SKM-1 treated with dmso at 0.1 percent for 144 hours (cell line): ENCODE data around the gene EEF2K.
A peak's percentile ranks its signal among the peaks of the same experiment; 100 is the strongest.

Source experiments
- DNase-seq: peaks from one replicate; lab custom pipeline; 2025; ENCODE audit not compliant: unreplicated experiment; lab: John Stamatoyannopoulos, UW

EEF2K gene

DNA sequence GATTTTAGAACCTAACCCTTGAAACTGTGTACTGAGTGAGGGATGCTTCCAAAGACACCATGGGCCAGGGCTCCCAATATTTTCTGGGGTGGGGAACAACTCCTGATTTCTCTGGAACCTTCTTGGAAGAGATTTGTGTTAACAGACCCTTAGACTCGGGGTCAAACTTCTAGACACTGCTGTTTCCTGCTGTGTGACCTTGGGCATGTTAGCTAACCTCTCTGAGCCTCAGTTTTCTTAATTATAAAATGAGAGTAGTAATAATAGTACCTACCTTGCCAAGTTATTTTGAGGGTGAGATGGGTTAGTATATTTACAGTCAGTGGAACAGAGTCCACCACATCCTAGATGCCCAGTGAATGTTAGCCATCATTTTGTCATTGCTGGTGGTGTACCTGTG lies 109.9 kb downstream of the EEF2K start:
- DNase-seq, result no peak

DNA sequence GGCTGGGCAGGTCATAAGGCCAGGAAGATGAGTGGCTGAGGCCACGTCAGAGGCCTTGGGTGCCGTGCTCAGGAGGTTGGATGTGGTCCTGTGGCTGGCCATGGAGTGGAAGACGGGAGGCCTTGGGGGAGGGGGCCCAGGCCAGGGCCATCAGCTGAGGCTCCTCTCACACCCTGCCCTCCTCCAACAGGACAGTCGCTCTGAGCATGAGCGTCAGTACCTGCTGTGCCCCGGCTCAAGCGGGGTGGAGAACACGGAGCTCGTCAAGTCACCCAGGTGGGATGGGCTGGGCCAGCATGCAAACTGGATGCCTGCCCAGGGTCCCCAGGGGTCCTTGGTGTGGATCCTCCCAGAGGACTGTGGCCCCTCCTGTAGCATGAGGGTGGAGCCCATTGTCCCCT lies 110.3 kb downstream of the EEF2K start:
- no peak for DNase-seq

DNA sequence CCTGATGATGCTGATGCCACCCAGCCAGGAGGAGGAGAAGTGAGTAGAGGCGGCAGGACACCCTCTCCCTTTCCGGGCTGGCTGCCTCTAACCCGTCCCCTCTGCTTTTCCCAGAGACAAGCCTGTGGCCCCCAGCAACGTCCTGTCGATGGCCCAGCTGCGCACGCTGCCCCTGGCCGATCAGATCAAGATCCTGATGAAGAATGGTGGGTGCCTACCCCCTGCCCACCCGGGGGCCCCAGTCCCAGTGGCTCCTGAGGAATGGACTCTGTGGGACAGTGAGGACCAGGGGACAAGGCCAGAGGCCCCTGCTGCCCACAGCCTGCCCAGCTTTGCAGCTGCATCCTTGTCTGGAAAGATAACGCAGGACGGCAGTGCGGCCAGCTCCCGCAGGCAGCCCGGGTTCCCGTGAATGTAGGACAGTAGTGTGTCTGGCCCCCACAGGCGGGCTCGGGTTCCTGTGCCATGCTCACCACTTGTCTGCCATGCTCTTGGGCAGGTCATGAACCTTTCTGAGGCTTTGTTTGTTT lies 111.0 kb downstream of the EEF2K start:
- DNase-seq, result no peak

DNA sequence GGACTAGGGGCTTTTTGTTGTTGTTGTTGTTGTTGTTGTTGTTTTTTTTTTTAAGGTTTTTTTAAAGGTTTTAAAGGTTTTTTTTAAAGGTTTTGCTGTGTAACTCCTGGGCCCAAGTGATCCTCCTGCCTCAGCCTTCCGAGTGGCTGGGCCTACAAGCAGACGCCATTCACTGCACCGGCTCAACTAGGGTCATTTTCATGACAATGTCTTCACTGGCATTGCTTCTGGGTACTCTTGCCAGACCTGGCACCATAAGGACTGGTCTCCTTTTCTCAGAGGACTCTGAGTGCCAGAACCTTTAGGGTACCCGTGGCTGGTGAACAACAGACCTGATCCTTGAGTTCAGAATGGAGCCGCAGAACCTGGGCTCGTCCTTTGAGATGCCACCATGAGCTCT lies 111.5 kb downstream of the EEF2K start:
- no peak for DNase-seq

DNA sequence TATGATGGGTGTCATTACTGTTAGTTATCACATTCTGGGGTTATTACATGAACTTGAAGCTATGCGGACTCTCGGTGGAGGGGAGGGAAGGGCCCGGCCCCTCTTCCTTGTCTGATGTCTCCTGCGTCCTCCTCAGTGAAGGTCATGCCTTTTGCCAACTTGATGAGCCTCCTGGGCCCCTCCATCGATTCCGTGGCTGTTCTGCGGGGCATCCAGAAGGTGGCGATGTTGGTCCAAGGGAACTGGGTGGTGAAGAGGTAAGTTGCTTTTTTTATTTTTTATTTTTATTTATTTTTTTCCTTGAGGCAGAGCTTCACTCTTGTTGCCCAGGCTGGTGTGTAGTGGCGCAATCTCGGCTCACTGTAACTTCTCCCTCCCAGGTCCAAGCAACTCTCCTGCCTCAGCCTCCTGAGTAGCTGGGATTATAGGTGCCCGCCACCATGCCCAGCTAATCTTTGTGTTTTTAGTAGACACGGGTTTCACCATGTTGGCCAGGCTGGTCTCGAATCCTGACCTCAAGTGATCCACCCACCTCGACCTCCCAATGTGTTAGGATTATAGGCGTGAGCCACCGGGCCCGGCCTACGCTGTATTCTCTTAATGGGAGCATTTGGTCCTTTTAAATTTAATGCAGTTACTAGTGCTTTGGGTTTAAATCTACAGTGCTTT lies 112.7 kb downstream of the EEF2K start:
- peak; percentile 9 for DNase-seq

DNA sequence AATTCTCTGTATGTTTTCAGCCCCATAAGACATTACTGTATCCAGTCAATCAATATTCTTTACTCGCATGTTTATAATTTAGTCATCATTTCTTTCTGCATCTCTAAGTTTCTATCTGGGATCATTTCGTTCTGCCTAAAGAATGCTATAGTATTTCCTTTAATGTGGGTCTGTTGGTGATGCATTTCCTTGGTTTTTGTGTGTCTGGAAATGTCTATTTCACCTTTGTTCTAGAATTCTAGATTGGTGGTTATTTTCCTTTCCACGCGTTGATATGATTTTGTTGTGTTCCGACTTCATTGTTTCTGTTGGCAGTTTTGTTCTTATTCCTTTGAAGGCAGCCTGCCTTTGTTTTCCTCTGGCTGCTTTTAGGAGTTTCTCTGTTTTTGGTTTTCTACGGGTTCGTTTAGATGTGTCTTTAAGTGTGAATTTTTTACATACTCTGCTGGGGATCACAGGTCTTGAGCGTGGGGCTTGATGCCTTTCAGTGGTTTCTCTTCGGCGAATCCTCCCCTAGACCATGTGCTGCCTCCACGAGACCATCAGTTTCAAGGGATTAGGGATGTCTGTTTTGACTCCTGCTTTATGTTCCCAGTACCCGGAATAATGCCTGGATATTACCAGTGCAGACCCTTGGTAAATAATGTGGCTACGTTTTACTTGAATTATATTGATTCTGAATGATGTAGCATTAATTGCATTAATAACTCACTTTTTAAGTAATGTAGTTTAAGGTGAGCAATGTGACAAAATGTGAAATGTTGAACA lies 114.7 kb downstream of the EEF2K start:
- no peak for DNase-seq

DNA sequence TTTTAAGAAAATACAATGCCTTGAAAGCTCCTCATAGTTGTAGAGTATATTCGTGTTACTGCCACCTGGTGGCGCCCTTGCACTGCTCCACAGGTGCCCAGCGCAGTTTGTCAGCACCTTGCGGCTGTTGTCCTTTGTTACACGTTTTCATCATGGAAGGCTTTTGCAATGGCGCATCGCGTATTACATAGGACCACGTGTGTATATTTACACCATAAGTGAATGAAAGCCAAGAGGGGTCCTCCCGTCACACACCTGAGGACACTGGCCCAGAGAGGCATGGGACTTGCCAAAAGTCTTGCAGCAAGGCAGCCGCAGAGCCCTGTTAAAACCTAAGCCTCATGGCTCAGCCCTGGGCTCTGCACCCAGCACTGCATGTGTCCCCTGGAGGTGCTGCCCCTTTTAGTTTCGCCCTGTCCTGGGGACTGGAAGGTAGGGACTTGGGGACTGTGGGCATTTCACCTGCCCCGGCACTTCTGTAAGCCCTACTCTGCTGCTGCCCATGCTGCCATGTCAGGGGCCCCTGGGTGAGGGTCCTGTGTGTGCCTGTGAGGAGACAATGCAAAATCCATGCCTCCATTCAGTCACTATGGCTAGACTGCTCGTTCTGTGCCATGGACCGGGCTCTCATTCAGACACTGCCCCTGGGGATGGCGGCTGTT lies 115.4 kb downstream of the EEF2K start:
- DNase-seq, result peak; percentile 42

DNA sequence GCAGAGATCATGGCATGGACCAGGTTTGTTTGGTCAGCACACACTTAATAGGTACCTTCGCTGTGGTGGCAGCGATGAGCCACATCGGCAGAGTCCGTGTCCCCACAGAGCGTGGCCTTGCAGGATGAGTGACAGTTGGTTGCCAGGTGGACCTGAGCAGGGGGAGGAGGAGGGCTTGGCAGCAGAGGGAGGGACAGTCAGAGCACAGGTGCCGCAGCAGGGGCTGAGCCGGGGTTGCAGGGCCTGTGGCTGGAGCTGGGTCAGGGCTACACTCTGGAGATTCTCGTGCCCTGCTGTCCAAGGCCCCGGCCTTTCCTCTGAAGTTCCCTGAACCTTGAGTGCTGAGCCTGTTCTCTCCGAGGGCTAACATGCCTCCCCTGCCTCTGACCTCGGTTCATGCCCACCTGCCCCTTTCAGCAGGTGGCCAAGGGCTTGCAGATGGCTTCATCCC lies 116.0 kb downstream of the EEF2K start:
- DNase-seq, result no peak

DNA sequence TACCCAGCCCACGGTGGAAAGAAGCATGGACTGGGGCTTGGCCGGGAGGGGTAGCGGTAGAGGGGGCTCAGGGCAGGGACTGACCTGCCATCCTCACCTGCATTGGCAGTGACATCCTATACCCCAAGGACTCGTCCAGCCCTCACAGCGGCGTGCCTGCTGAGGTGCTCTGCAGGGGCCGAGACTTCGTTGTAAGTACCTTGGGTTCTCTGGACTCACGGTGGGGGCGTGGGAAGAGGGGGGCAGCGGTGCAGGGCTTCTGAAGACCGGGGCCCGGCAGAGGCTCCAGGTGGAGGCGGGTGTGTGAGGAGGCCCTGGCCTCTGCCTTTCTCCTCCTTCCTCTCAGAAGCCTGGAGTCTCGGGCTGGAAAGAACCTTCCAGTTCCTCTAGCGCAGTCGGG lies 116.7 kb downstream of the EEF2K start:
- no peak for DNase-seq

DNA sequence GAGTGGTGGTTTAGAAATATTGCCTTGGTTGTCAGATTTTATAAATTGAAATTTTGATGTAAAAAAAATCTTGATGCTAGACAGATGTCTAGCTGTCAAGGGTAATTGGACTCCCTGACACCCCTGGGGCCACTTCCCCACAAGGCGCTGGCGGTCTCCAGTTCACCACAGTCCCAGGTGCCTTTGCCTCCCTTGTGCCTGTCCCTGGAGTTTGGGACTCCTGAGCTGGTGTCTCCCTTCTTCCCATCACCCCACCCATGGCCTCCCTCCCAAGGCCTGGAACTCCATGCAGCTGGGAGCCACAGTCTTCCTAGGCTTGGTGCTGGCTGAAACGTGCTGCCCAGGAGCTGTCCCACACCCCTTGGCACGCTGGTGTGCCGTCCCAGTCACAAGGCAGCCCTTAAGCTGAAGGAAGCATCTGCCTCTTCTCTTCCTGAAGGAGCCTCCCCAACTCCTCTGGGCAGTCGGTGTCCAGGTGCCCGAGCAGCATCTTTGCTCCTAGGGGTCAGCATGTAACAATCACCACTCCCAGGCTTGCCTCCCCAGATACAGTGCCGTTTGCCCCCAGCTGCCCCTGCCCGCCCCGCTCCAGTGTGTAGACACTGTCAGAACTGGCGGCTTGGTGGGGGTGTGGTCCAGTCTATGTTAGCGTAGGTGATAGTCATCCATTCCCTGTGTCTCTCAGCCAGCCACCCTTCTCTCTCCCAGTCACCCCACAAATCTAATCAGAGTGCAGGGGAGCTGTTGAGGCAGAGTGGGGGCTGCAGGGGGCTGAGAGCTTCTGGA lies 117.3 kb downstream of the EEF2K start:
- no peak for DNase-seq

DNA sequence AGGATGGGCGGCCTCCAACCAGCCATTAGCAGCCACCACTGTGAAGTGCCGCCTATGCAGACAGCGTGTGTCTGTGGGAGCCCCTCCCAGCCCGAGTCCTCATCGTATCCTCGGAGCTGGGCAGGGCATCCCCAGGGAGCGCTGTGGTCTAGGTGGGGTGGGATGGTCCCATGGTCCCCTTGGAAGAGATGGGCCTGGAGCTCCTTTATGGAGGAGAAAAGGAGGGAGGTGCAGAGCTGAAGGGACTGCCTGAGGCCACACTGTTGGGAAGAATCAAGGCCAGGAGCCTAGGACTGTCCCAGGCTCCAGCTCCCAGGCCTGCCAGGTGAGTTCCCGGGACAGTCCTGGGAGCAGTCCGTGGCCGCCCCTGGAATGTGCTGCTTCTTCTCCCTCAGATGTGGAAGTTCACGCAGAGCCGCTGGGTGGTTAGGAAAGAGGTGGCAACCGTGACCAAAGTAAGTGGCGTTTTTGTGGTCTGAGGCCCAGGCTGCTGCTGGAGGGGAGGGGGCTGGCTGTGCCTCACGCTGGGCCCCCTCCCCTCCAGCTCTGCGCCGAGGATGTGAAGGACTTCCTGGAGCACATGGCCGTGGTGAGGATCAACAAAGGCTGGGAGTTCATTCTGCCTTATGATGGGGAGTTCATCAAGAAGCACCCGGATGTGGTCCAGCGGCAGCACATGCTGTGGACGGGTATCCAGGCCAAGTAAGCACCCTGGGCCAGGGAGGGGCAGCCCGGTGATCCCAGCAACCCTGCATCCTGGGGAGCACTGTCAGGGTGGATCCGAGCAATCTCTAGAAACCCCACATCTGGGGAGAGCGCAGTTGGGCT lies 118.1 kb downstream of the EEF2K start:
- DNase-seq, result no peak

DNA sequence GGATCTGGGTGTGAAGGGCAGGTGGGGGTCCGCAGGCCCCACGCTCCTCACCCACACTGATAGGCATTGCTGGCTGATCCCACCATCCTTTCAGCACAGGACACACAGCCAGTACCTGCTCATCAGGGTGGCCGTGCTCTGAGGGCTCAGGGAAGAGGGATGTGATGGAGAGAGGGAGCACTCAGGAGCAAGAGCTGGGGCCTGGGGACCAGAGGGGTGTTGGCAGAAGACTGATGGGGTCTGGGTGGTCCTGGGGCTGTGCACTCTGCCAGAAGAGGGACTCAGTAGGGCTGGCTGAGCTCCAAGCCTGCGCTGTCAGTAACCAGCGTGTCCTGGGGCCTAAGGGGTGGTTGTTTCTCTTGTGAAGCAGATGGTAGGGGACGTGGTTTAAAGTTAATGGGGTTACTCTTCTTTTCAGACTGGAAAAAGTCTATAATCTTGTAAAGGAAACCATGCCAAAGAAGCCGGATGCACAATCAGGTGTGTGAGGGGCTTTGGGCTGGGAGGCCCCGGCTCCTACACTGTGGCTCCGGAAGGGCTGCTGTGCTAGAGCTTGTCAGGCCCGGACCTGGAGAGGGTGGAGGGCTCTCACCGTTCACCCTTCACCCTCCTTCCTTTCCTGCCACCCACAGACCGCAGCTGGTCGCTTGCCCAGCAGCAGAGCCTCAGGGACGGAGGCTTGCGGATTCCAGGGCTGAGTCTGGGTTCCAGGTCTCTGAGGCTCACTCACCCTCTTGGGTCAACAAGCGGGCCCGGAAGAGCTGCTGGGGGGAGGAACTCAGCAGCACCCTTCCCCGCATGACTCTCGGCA lies 118.9 kb downstream of the EEF2K start:
- DNase-seq, result no peak

DNA sequence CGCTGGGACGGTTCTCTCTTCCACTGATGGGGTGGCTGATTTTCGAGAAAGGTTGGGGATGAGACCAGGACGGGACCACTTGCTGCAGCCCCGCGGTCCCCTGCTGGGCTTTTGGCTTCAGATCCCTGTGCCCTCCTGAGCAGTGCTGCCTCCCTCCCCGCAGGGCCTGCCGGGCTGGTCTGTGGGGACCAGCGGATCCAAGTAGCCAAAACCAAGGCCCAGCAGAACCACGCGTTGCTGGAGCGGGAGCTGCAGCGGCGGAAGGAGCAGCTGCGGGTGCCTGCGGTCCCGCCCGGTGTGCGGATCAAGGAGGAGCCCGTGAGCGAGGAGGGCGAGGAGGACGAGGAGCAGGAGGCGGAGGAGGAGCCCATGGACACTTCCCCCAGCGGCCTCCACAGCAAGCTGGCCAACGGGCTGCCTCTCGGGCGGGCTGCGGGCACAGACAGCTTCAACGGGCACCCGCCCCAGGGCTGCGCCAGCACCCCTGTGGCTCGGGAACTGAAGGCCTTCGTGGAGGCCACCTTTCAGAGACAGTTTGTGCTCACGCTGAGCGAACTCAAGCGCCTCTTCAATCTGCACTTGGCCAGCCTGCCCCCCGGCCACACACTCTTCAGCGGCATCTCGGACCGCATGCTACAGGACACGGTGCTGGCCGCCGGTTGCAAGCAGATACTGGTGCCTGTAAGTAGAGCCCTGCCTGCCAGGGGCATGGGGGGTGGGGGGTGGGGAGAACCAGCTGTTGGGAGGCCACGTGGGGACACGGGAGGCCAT lies 119.7 kb downstream of the EEF2K start:
- no peak for DNase-seq

DNA sequence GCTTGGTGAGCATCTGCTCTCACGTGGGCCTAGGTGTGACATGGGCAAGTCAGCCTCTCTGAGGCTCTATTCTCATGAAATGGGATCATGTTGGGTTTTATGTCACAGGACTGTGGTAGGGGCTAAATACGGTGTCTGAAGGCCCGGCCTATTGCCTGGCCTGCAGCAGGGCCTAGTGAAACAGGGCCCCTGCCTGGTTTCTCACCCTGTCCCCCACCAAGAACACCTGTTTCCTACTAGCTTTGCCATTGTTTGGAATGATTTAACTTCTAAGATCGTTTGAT lies 120.2 kb downstream of the EEF2K start:
- no peak for DNase-seq

DNA sequence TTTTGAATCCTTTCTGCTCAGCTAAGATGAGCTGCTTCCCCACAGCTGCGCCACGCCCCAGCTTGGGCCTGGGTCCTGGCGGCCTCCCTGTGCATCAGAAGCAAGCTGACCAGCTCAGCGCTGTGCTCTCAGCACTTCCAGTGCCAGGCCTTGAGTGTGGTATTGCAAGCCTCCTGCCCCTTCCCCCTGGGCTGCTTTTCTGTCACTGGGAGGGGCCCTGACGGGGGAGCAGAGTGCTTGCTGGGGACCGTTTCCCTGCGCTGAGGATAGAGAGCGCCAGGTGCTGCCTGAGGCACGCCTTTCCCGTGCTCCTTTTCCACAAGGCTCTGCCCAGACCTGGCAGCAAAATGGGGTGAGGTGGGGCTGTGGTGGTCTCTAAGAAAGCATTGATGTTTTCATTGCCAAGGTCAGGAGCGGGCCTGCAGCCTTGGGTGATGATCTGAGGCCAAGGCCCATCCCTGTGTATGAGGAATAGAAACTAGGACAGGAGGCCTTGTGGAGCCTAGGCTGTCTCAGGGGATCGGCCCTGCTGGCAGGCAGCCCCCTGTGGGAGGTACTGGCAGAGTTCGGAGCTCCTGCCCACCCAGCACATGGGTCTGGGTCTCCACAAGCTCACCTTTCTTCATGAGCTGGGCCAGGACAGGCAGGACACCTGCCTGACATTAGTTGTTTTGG lies 120.8 kb downstream of the EEF2K start:
- no peak for DNase-seq

DNA sequence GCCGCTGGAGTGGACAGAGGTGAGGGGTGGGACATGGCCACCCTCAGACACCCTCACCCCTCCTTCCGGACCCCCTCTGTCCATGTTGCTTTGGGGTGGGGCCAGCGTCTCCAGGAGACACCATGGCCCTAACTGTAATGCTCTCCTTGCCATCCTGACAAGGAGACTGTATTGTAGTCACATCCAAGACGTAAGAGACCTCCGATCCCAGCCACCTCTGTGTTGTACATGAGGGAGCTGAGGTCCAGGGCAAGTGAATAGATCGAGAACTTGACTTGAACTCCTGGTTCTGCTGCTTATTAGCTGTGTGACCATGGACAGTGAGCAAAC lies 121.3 kb downstream of the EEF2K start:
- no peak for DNase-seq

DNA sequence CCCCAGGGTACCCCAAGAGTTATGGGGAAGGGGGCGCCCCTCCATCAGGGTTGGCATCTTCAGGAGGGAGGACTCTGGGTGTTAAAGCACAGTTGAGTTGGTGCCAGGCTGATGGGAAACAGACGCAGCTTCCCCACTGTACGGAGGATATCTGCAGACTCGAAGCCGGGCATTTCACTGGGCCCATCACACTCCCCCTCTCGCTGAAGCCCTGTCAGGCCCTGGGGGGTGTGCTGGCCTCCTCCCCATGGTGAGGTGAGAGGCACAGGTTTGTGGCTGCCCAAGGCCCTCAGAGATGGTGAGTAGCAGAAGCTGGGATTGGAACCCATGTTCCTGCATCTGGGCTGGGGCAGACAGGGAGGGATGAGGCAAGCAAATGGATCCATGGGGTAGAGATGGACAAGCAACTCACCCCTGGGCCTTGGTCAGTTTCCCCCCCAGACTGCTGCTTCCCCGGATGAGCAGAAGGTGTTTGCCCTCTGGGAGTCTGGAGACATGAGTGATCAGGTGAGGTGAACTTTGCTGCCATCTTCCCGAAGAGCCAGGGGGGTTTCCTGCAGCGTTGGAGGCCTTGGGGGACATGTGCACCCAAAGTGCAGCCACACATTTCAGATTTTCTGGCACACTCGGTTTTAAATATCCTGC lies 122.1 kb downstream of the EEF2K start:
- no peak for DNase-seq

DNA sequence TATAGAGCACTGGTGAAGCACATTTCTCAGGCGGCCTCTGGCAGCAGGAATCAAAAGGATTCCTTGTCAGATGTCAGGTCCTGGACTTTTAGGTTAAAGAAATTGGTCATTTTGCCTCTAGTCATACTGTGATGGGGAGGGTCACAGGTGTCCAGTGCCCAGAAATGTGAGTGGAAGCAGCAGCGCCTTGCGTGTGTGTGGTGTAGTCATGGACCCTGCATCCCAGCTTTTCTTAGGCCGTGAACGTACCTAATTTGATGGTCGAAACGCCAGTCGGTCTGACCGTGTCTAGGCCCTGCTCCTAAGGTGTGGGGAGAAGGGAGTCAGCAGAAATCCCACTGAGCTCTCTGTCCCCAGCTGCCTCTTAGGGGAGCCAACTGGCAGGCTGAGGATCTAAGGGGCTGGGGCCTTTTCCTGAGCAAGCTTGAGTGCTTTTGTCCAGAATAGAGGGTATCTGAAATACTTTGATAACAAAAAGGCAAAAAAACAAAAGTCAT lies 123.2 kb downstream of the EEF2K start:
- no peak for DNase-seq
